ENCODE data around the gene HRG. TPM values are rescaled to one million over a fixed set of nuclear protein-coding genes. Genes with fewer than 3 reads are reported as not detected.

The HRG gene
- polyA plus RNA-seq, 1 donor (not counting 4 experiments of a cell fraction or from before 2014, with no cell fraction given): 0.03 TPM

DNA sequence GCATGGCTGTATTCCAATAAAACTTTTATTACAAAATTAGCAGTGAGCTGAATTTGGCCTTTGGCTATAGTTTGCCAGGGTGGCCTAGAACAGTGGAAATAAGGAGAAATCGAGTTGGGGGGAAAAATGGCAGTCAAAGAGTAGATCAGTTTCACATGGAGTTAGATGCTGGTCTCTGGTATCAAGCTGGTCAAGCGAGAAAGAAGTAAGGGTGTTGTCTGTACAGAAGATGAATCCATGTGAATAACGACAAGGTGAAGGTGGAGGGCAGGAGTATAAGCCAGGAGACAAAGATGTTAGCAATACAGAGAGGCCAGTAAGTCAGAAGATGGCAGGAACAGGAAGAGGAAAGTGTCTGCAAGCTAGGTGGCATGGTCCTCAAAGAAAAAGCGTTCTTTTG lies 41.2 kb upstream of the HRG start:
- H3K9me3 ChIP-seq (ENCODE audit: control insufficient read depth, low read depth, low read length): no peaks in the 10 kb centered on the region
- no peak overlapping the region for H3K27ac ChIP-seq (ENCODE audit: control insufficient read depth, insufficient read depth, low read length)
- no peaks in the 10 kb centered on the region for H3K27me3 ChIP-seq (ENCODE audit: control insufficient read depth, extremely low read depth, insufficient read depth, low read length)
- dilution Hi-C loops (cut with MboI; ENCODE audit: extremely low pct_ligation_motif_present, low sequenced_read_pairs): no loop called here
- H3K9me1 ChIP-seq (ENCODE audit: control insufficient read depth, extremely low read depth, insufficient read depth, low read length): no peaks in the 10 kb centered on the region
- FAIRE-seq (no peak), DNase-seq (ENCODE audit: low read depth, low spot score) (no peak)
- no peak overlapping the region for H2AFZ ChIP-seq (ENCODE audit: control insufficient read depth, low read length)
- no peak overlapping the region for H3K9ac ChIP-seq (ENCODE audit: control insufficient read depth, extremely low read depth, insufficient read depth, low read length)
- no peaks in the 10 kb centered on the region for H3K36me3 ChIP-seq (ENCODE audit: control insufficient read depth in 2 of 2, extremely low read depth in 1 of 2, insufficient read depth in 2 of 2, low read length in 2 of 2)
- no peaks in the 10 kb centered on the region for H3K79me2 ChIP-seq (ENCODE audit: control insufficient read depth, insufficient read depth, low read length)
- H3K4me2 ChIP-seq (ENCODE audit: control insufficient read depth, extremely low read depth, insufficient read depth, low read depth, low read length): no peak overlapping the region
- no peaks in the 10 kb centered on the region for H3K4me1 ChIP-seq (ENCODE audit: control insufficient read depth, extremely low read depth, insufficient read depth, low read length)
- no peaks in the 10 kb centered on the region for H4K20me1 ChIP-seq (ENCODE audit: control insufficient read depth, extremely low read depth, insufficient read depth, low read length)
- H3K4me3 ChIP-seq (ENCODE audit: control insufficient read depth in 2 of 3, extremely low read depth in 1 of 3, insufficient read depth in 2 of 3, low read depth in 1 of 3, low read length in 3 of 3): no peak overlapping the region
- no peak for TF ChIP-seq EZH2 (IDR thresholded peaks at IDR 0.05; ENCODE audit: low read length)
- TF ChIP-seq, protein P1, sequence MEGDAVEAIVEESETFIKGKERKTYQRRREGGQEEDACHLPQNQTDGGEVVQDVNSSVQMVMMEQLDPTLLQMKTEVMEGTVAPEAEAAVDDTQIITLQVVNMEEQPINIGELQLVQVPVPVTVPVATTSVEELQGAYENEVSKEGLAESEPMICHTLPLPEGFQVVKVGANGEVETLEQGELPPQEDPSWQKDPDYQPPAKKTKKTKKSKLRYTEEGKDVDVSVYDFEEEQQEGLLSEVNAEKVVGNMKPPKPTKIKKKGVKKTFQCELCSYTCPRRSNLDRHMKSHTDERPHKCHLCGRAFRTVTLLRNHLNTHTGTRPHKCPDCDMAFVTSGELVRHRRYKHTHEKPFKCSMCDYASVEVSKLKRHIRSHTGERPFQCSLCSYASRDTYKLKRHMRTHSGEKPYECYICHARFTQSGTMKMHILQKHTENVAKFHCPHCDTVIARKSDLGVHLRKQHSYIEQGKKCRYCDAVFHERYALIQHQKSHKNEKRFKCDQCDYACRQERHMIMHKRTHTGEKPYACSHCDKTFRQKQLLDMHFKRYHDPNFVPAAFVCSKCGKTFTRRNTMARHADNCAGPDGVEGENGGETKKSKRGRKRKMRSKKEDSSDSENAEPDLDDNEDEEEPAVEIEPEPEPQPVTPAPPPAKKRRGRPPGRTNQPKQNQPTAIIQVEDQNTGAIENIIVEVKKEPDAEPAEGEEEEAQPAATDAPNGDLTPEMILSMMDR (optimal IDR thresholded peaks at IDR 0.05 in 1 of 3, IDR thresholded peaks at IDR 0.05 in 1 of 3, conservative IDR thresholded peaks at IDR 0.05 in 1 of 3; ENCODE audit: extremely low read depth in 1 of 3, insufficient read depth in 2 of 3, low read length in 3 of 3): no peak

DNA sequence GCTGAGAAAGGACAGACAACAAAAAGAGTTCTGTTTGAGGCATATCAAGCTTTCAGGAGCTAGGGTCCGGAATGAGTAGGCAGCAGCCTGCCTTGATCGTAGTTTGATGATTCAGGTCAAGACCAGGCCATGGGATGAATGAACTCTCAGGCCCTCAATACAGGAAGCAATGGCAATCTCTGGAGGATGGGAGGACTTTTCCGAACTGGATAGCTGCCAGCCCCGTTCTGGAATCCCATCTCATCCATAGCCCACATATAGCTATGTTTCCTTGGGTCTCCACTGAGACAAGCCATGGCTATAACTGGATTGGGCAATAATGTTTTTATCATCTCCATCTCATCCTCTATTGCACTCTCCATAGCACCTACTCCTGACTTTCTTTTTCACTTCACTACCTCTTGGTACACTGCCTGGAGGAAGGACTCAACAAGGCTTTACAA lies 40.2 kb upstream of the HRG start:
- H3K9me1 ChIP-seq (ENCODE audit: control insufficient read depth, extremely low read depth, insufficient read depth, low read length): no peaks in the 10 kb centered on the region
- no peak overlapping the region for H3K4me2 ChIP-seq (ENCODE audit: control insufficient read depth, extremely low read depth, insufficient read depth, low read depth, low read length)
- H3K4me1 ChIP-seq (ENCODE audit: control insufficient read depth, extremely low read depth, insufficient read depth, low read length): no peaks in the 10 kb centered on the region
- FAIRE-seq (no peak), DNase-seq (ENCODE audit: low read depth, low spot score) (no peak)
- H3K9ac ChIP-seq (ENCODE audit: control insufficient read depth, extremely low read depth, insufficient read depth, low read length): no peak overlapping the region
- no peak overlapping the region for H2AFZ ChIP-seq (ENCODE audit: control insufficient read depth, low read length)
- dilution Hi-C loops (cut with MboI; ENCODE audit: extremely low pct_ligation_motif_present, low sequenced_read_pairs): no loop called here
- H3K79me2 ChIP-seq (ENCODE audit: control insufficient read depth, insufficient read depth, low read length): no peaks in the 10 kb centered on the region
- no peak overlapping the region for H3K4me3 ChIP-seq (ENCODE audit: control insufficient read depth in 2 of 3, extremely low read depth in 1 of 3, insufficient read depth in 2 of 3, low read depth in 1 of 3, low read length in 3 of 3)
- H3K27me3 ChIP-seq (ENCODE audit: control insufficient read depth, extremely low read depth, insufficient read depth, low read length): no peaks in the 10 kb centered on the region
- H3K36me3 ChIP-seq (ENCODE audit: control insufficient read depth in 2 of 2, extremely low read depth in 1 of 2, insufficient read depth in 2 of 2, low read length in 2 of 2): no peaks in the 10 kb centered on the region
- no peaks in the 10 kb centered on the region for H3K9me3 ChIP-seq (ENCODE audit: control insufficient read depth, low read depth, low read length)
- H3K27ac ChIP-seq (ENCODE audit: control insufficient read depth, insufficient read depth, low read length): no peak overlapping the region
- TF ChIP-seq EZH2 (IDR thresholded peaks at IDR 0.05; ENCODE audit: low read length): no peak
- TF ChIP-seq, protein P1 (optimal IDR thresholded peaks at IDR 0.05 in 1 of 3, IDR thresholded peaks at IDR 0.05 in 1 of 3, conservative IDR thresholded peaks at IDR 0.05 in 1 of 3; ENCODE audit: extremely low read depth in 1 of 3, insufficient read depth in 2 of 3, low read length in 3 of 3): no peak
- H4K20me1 ChIP-seq (ENCODE audit: control insufficient read depth, extremely low read depth, insufficient read depth, low read length): no peaks in the 10 kb centered on the region

Measured in keratinocyte (primary cell).